CD4-positive, alpha-beta T cell (primary cell): ENCODE results near the gene SART1. TPM values are rescaled to one million over a fixed set of nuclear protein-coding genes. Genes with fewer than 3 reads are reported as not detected.

ENCODE experiments used
- ATAC-seq: fragments of 200-7000 bp; cut with Tn5 transposase; one replicate; pipeline ENCODE4 v1.10.0; 2022; ENCODE audit warnings: mild to moderate bottlenecking; ENCODE audit not compliant: poor library complexity
- CTCF ChIA-PET: fragments of 350-600 bp; sonication (Branson Sonifier 250); formaldehyde crosslinking; loops from one replicate; lab custom pipeline; 2021; ENCODE audit warnings: antibody characterized with exemption, inconsistent platforms; lab: Charles Lee
- POLR2A ChIA-PET: fragments of 350-600 bp; sonication (Branson Sonifier 250); formaldehyde crosslinking; loops from one replicate; lab custom pipeline; 2021; ENCODE audit warnings: antibody characterized with exemption, inconsistent platforms; lab: Charles Lee
- DNase-seq, 14 experiments: peaks; one replicate each; pipeline ENCODE4 v3.0.0-alpha.2; 2013 to 2020; ENCODE audit warnings: mixed read lengths in 2 of 14
- H3K27ac ChIP-seq, 2 donors: one replicate each; pipeline versions ENCODE4 v1.5.1 to v1.7.0; 2013; ENCODE audit warnings: low read length in 2 of 2, low read depth in 1 of 2, mild to moderate bottlenecking in 1 of 2
- H3K27me3 ChIP-seq, 2 experiments: 1 replicate in 1 of 2; 2 replicates in 1 of 2; pipeline versions ENCODE4 v1.6.1 to v1.7.0; 2013; ENCODE audit warnings: low read length in 2 of 2, control low read depth in 1 of 2, mild to moderate bottlenecking in 1 of 2, moderate library complexity in 1 of 2; ENCODE audit not compliant: insufficient read depth in 2 of 2, control insufficient read depth in 1 of 2
- H3K36me3 ChIP-seq: one replicate; pipeline ENCODE4 v1.6.1; 2013; ENCODE audit warnings: low read length, control low read depth; ENCODE audit not compliant: insufficient read depth
- H3K4me1 ChIP-seq: one replicate; pipeline ENCODE4 v1.6.1; 2013; ENCODE audit warnings: low read length, control low read depth; ENCODE audit not compliant: insufficient read depth
- H3K4me3 ChIP-seq: one replicate; pipeline ENCODE4 v1.5.1; 2013; ENCODE audit warnings: mild to moderate bottlenecking, low read length, moderate library complexity
- H3K9me3 ChIP-seq, 2 experiments: 1 replicate in 1 of 2; 2 replicates in 1 of 2; pipeline versions ENCODE4 v1.6.1 to v1.7.0; 2013; ENCODE audit warnings: low read length in 2 of 2, mild to moderate bottlenecking in 2 of 2, control low read depth in 1 of 2, moderate library complexity in 1 of 2; ENCODE audit not compliant: control insufficient read depth in 1 of 2, insufficient read depth in 1 of 2
- H3K27ac Mint-ChIP-seq: one replicate; pipeline ENCODE4 v1.8.0; 2020; ENCODE audit warnings: mixed read lengths
- H3K27me3 Mint-ChIP-seq: one replicate; pipeline ENCODE4 v1.8.0; 2021; ENCODE audit warnings: mixed read lengths
- H3K36me3 Mint-ChIP-seq: one replicate; pipeline ENCODE4 v1.8.0; 2021; ENCODE audit warnings: low read depth, mixed read lengths
- H3K4me1 Mint-ChIP-seq: one replicate; pipeline ENCODE4 v1.8.0; 2021; ENCODE audit warnings: low read depth, mixed read lengths
- H3K4me3 Mint-ChIP-seq: one replicate; pipeline ENCODE4 v1.8.0; 2020; ENCODE audit warnings: mild to moderate bottlenecking, mixed read lengths
- H3K9me3 Mint-ChIP-seq: one replicate; pipeline ENCODE4 v1.8.0; 2020; ENCODE audit warnings: mixed read lengths
- CTCF ChIP-seq: fragments of 200-600 bp; IDR thresholded peaks from one replicate; pipeline ENCODE4 v1.8.0; 2022; ENCODE audit warnings: antibody characterized with exemption, mild to moderate bottlenecking
- intact Hi-C, 2 experiments: fragments of 100-400 bp; cut with DNase I in 1 of 2; cut with micrococcal nuclease in 1 of 2; formaldehyde crosslinking; loops; one replicate each; pipeline versions ENCODE4 v1.15.1 to v1.9.0; 2023 to 2025; cut with DNase I, micrococcal nuclease
- total RNA-seq, 174 experiments: library from RNA in 2 of 174; stranded (reverse) in 2 of 174; gene quantifications; one replicate each; pipeline ENCODE4 v1.2.3 and lab custom pipeline; 2021 to 2026

Gene SART1
- total RNA-seq, 2 experiments from 2014 or later = 78.6 to 80.2 TPM

GRCh38 chr11:65978391-65979238 lies 17.1 kb downstream of the SART1 start:
- Histone ChIP-seq H3K27ac (no peak overlapping the region), H3K27me3 (no peaks in the 10 kb centered on the region), H3K4me3 (no peak overlapping the region), H3K9me3 (no peaks in the 10 kb centered on the region), H3K36me3 (peaks cover 46% of the 10 kb centered on the region), H3K4me1 (no peaks in the 10 kb centered on the region)
- H3K27me3 Mint-ChIP-seq = no peaks in the 10 kb centered on the region
- no peak overlapping the region for H3K27ac Mint-ChIP-seq
- ChIA-PET POLR2A (no interaction called here), CTCF (no interaction called here)
- ATAC-seq (no peak), DNase-seq (no peak)
- H3K9me3 Mint-ChIP-seq = no peaks in the 10 kb centered on the region
- H3K36me3 Mint-ChIP-seq = peaks cover 49% of the 10 kb centered on the region
- no peak overlapping the region for H3K4me3 Mint-ChIP-seq
- no peak for TF ChIP-seq CTCF
- intact Hi-C loops = no loop called here
- H3K4me1 Mint-ChIP-seq = no peaks in the 10 kb centered on the region

- ATAC-seq (no peak), DNase-seq (no peak)
- TF ChIP-seq CTCF = no peak
- intact Hi-C loops = no loop called here
- H3K36me3 ChIP-seq = peaks cover 44% of the 10 kb centered on the region
- no peak overlapping the region for H3K27ac Mint-ChIP-seq
- no peaks in the 10 kb centered on the region for H3K4me1 ChIP-seq
- ChIA-PET CTCF (no interaction called here), POLR2A (interaction anchor here (0.6 kb wide), 1 partner anchor 9 kb away, joined by 3 read pairs; no protein-coding TSS in a partner anchor)
- H3K27me3 Mint-ChIP-seq = no peaks in the 10 kb centered on the region
- no peak overlapping the region for H3K4me3 Mint-ChIP-seq
- H3K9me3 ChIP-seq = no peaks in the 10 kb centered on the region
- no peaks in the 10 kb centered on the region for H3K27me3 ChIP-seq
- H3K4me1 Mint-ChIP-seq = no peaks in the 10 kb centered on the region
- peaks cover 46% of the 10 kb centered on the region for H3K36me3 Mint-ChIP-seq
- no peak overlapping the region for H3K27ac ChIP-seq
- H3K4me3 ChIP-seq = no peak overlapping the region
- no peaks in the 10 kb centered on the region for H3K9me3 Mint-ChIP-seq
Observed at GRCh38 chr11:65979261-65979759, 17.8 kb downstream of the SART1 start.

GRCh38 chr11:65981101-65981740 lies 19.7 kb downstream of the SART1 start:
- no peaks in the 10 kb centered on the region for H3K4me1 Mint-ChIP-seq
- DNase-seq = no peak
- H3K36me3 ChIP-seq = peaks cover 32% of the 10 kb centered on the region
- H3K27ac ChIP-seq = no peak overlapping the region
- ChIA-PET POLR2A (interaction anchor here (1.0 to 1.3 kb wide), 2 partner anchors 91 to 148 kb away, joined by 3 to 8 read pairs; partner anchors contain the start of gene CCDC85B), CTCF (no interaction called here)
- no peaks in the 10 kb centered on the region for H3K9me3 Mint-ChIP-seq
- H3K4me3 Mint-ChIP-seq = no peak overlapping the region
- no peaks in the 10 kb centered on the region for H3K27me3 ChIP-seq
- H3K36me3 Mint-ChIP-seq = peaks cover 37% of the 10 kb centered on the region
- intact Hi-C loops = loop anchor here in 1 of 2 experiments (10.0 kb wide), 1 partner anchor 356 kb away; no protein-coding TSS in a partner anchor
- H3K4me1 ChIP-seq = no peaks in the 10 kb centered on the region
- no peak for TF ChIP-seq CTCF
- H3K9me3 ChIP-seq = no peaks in the 10 kb centered on the region
- no peak overlapping the region for H3K4me3 ChIP-seq
- no peak for ATAC-seq
- no peaks in the 10 kb centered on the region for H3K27me3 Mint-ChIP-seq
- H3K27ac Mint-ChIP-seq = no peak overlapping the region
